ENCODE measurements around the gene KCNAB1. TPM values are rescaled to one million over a fixed set of nuclear protein-coding genes. Genes with fewer than 3 reads are reported as not detected.
"Not testable (repeated sequence)": the region's sequence is repeated elsewhere in the genome, so short reads cannot be mapped to it uniquely, and the experiment has no call there.

The KCNAB1 gene
- total RNA-seq, 2 donors from 2014 or later = 0.49 to 0.81 TPM

DNA sequence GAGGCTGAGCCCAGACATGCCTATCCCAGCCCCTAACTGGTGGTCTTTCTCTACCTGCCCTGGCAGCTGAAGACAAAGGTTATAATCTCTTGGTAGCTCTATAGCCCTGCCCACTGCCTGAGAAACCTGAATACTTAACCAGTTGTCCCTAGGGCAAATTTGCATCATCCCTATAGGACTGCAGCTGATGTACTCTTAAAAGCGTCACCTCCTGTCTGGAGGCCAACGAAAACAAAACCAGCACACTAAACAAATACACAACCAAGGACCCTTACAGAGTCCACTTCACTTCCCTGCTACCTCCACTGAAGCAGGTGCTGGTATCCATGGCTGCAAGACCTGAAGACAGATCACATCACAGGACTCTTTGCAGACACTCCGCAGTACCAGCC is 98.0 kb downstream of the KCNAB1 start:
- 60 to 79% methylated on average over 1 to 3 of the region's 3 CpGs for WGBS, 2 experiments (ENCODE audit: insufficient coverage in 1 of 2, insufficient read length in 1 of 2)
- Mint-ChIP-seq H3K36me3 (ENCODE audit: low read depth) (no peaks in the 10 kb centered on the region), H3K4me1 (peaks cover 2% of the 10 kb centered on the region), H3K9me3 (peaks cover 6% of the 10 kb centered on the region), H3K4me3 (no peak overlapping the region), H3K27ac (peak overlapping the region; percentile 69), H3K27me3 (ENCODE audit: insufficient read depth) (no peaks in the 10 kb centered on the region)
- Histone ChIP-seq H3K27me3 (ENCODE audit: control insufficient read depth, insufficient read depth, low read length, poor library complexity, severe bottlenecking) (no peaks in the 10 kb centered on the region), H3K4me1 (ENCODE audit: control insufficient read depth, insufficient read depth, low read length) (no peaks in the 10 kb centered on the region), H3K9ac (ENCODE audit: extremely low read depth, low read length, poor library complexity, severe bottlenecking) (no peak overlapping the region), H3K9me3 (ENCODE audit: control insufficient read depth, low read length) (no peaks in the 10 kb centered on the region), H3K4me3 (ENCODE audit: low read length) (no peak overlapping the region), H3K27ac (ENCODE audit: low read depth, low read length) (no peak overlapping the region), H3K36me3 (ENCODE audit: control insufficient read depth, insufficient read depth, low read length) (no peaks in the 10 kb centered on the region)
- no peak for DNase-seq
- TF ChIP-seq, protein P1, sequence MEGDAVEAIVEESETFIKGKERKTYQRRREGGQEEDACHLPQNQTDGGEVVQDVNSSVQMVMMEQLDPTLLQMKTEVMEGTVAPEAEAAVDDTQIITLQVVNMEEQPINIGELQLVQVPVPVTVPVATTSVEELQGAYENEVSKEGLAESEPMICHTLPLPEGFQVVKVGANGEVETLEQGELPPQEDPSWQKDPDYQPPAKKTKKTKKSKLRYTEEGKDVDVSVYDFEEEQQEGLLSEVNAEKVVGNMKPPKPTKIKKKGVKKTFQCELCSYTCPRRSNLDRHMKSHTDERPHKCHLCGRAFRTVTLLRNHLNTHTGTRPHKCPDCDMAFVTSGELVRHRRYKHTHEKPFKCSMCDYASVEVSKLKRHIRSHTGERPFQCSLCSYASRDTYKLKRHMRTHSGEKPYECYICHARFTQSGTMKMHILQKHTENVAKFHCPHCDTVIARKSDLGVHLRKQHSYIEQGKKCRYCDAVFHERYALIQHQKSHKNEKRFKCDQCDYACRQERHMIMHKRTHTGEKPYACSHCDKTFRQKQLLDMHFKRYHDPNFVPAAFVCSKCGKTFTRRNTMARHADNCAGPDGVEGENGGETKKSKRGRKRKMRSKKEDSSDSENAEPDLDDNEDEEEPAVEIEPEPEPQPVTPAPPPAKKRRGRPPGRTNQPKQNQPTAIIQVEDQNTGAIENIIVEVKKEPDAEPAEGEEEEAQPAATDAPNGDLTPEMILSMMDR (conservative IDR thresholded peaks at IDR 0.05) = no peak

DNA sequence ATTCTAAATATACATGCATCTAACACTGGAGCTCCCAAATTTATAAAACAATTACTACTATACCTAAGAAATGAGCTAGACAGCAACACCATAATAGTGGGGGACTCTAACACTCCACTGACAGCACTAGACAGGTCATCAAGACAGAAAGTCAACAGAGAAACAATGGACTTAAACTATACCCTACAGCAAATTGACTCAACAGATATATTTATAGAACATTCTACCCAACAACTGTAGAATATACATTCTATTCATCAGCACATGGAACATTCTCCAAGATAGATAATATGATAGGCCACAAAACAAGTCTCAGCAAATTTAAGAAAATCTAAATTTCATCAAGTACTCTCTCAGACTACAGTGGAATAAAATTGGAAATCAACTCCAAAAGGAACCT is 102.0 kb downstream of the KCNAB1 start:
- H3K4me1 ChIP-seq (ENCODE audit: control insufficient read depth, insufficient read depth, low read length); H3K9me3 Mint-ChIP-seq; H3K36me3 ChIP-seq (ENCODE audit: control insufficient read depth, insufficient read depth, low read length); DNase-seq; H3K9ac ChIP-seq (ENCODE audit: extremely low read depth, low read length, poor library complexity, severe bottlenecking); H3K27me3 Mint-ChIP-seq (ENCODE audit: insufficient read depth); H3K27me3 ChIP-seq (ENCODE audit: control insufficient read depth, insufficient read depth, low read length, poor library complexity, severe bottlenecking); H3K4me1 Mint-ChIP-seq; H3K4me3 ChIP-seq (ENCODE audit: low read length); H3K36me3 Mint-ChIP-seq (ENCODE audit: low read depth); H3K9me3 ChIP-seq (ENCODE audit: control insufficient read depth, low read length); H3K27ac ChIP-seq (ENCODE audit: low read depth, low read length); H3K4me3 Mint-ChIP-seq; H3K27ac Mint-ChIP-seq: not testable (repeated sequence)

DNA sequence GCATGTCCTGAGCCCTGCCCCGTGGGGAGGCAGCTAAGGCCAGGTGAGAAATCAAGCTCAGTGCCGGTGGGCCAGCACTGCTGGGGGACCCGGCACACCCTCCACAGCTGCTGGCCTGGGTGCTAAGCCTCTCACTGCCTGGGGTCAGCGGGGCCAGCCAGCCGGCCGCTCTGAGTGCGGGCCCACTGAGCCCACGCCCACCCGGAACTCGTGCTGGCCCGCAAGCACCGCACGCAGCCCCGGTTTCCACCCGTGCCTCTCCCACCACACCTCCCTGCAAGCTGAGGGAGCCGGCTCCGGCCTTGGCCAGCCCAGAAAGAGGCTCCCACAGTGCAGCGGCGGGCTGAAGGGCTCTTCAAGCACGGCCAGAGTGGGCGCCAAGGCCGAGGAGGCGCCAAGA is 103.7 kb downstream of the KCNAB1 start:
- WGBS, 2 experiments (ENCODE audit: insufficient coverage in 1 of 2, insufficient read length in 1 of 2) = 88 to 100% methylated on average over 2 to 23 of the region's 23 CpGs
- H3K9me3 Mint-ChIP-seq; H3K27me3 Mint-ChIP-seq (ENCODE audit: insufficient read depth); H3K27me3 ChIP-seq (ENCODE audit: control insufficient read depth, insufficient read depth, low read length, poor library complexity, severe bottlenecking); H3K36me3 ChIP-seq (ENCODE audit: control insufficient read depth, insufficient read depth, low read length); H3K4me1 Mint-ChIP-seq; DNase-seq; H3K27ac Mint-ChIP-seq; H3K4me3 ChIP-seq (ENCODE audit: low read length); H3K4me1 ChIP-seq (ENCODE audit: control insufficient read depth, insufficient read depth, low read length); H3K4me3 Mint-ChIP-seq; H3K27ac ChIP-seq (ENCODE audit: low read depth, low read length); H3K9ac ChIP-seq (ENCODE audit: extremely low read depth, low read length, poor library complexity, severe bottlenecking); H3K9me3 ChIP-seq (ENCODE audit: control insufficient read depth, low read length); H3K36me3 Mint-ChIP-seq (ENCODE audit: low read depth): not testable (repeated sequence)

DNA sequence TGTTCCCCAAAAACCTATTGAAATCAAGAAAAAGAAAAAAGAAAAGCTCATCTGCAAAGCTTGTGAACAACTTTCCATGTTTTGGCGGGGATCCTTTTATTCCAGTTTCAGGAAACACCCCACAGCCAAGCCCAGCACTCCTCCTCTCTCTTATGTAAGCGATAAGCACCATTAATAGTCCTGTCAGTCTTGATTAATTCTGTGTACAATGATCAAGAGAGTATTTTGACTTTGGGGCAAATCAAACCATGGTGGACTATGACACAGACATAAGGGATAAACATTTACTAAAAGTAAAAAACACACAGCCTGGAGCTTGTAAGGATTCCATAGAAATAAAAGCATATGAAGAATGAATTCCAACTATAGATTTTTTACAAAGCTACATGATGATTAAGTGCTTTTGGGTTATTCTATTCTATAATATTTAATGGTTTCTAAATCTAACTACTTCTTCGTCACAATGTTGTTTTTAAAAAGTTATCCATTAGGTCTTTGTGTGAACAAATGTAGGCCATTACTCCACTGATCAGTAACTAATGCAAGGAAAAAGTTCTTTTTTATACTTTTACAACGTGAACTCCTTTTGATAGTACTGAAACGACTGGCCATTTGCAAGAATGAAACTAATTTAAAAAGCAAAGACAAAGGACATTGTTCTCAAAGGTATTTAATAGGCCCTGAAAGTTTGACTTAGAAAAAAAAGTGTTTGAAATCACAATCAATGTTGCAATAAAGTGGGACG is 106.5 kb downstream of the KCNAB1 start:
- no peak for DNase-seq
- H3K27ac ChIP-seq (ENCODE audit: low read depth, low read length) = no peak overlapping the region
- peaks cover under 1% of the 10 kb centered on the region for H3K9me3 Mint-ChIP-seq
- no peak overlapping the region for H3K4me3 ChIP-seq (ENCODE audit: low read length)
- no peaks in the 10 kb centered on the region for H3K27me3 ChIP-seq (ENCODE audit: control insufficient read depth, insufficient read depth, low read length, poor library complexity, severe bottlenecking)
- TF ChIP-seq, protein P1 (conservative IDR thresholded peaks at IDR 0.05) = no peak
- peaks cover 2% of the 10 kb centered on the region for H3K4me1 Mint-ChIP-seq
- no peaks in the 10 kb centered on the region for H3K4me1 ChIP-seq (ENCODE audit: control insufficient read depth, insufficient read depth, low read length)
- H3K27me3 Mint-ChIP-seq (ENCODE audit: insufficient read depth) = no peaks in the 10 kb centered on the region
- no peak overlapping the region for H3K9ac ChIP-seq (ENCODE audit: extremely low read depth, low read length, poor library complexity, severe bottlenecking)
- no peak overlapping the region for H3K4me3 Mint-ChIP-seq
- 78 to 88% methylated on average over 3 to 5 of the region's 6 CpGs for WGBS, 2 experiments (ENCODE audit: insufficient coverage in 1 of 2, insufficient read length in 1 of 2)
- H3K27ac Mint-ChIP-seq = no peak overlapping the region
- no peaks in the 10 kb centered on the region for H3K36me3 ChIP-seq (ENCODE audit: control insufficient read depth, insufficient read depth, low read length)
- no peaks in the 10 kb centered on the region for H3K36me3 Mint-ChIP-seq (ENCODE audit: low read depth)
- no peaks in the 10 kb centered on the region for H3K9me3 ChIP-seq (ENCODE audit: control insufficient read depth, low read length)

All from endodermal cell (in vitro differentiated cells).